ENCODE results near the gene NR1H2. TPM values are rescaled to one million over a fixed set of nuclear protein-coding genes. Genes with fewer than 3 reads are reported as not detected.

The NR1H2 gene
- total and polyA plus RNA-seq, 2 donors (not counting 1 experiment from before 2014, with no cell fraction given) = 30.3 to 82.4 TPM

- Histone ChIP-seq H2AFZ (ENCODE audit: low read length) (no peak overlapping the region), H3K4me3 (replicated peaks in 1 of 4; ENCODE audit: control extremely low read depth in 1 of 4, insufficient read depth in 1 of 4, low read depth in 3 of 4, low read length in 4 of 4) (no peak overlapping the region), H3K27ac (ENCODE audit: insufficient read depth, low read length) (no peak overlapping the region), H3K9ac (ENCODE audit: insufficient read depth, low read length) (no peak overlapping the region), H4K20me1 (ENCODE audit: control insufficient read depth, extremely low read depth, insufficient read depth, low read length) (no peaks in the 10 kb centered on the region), H3K27me3 (ENCODE audit: control insufficient read depth, insufficient read depth, low read length) (no peaks in the 10 kb centered on the region), H3K79me2 (ENCODE audit: control insufficient read depth, insufficient read depth, low read length) (no peaks in the 10 kb centered on the region), H3K4me1 (ENCODE audit: control insufficient read depth, extremely low read depth, insufficient read depth, low read length) (no peaks in the 10 kb centered on the region), H3K4me2 (ENCODE audit: extremely low read depth, insufficient read depth, low read length) (no peak overlapping the region), H3K36me3 (ENCODE audit: control insufficient read depth, insufficient read depth, low read length) (no peaks in the 10 kb centered on the region), H3K9me3 (ENCODE audit: control insufficient read depth, insufficient read depth, low read depth, low read length) (no peaks in the 10 kb centered on the region)
- no peak for TF ChIP-seq EZH2 (IDR thresholded peaks at IDR 0.05; ENCODE audit: low read length, missing control alignments)
- TF ChIP-seq, protein P1, sequence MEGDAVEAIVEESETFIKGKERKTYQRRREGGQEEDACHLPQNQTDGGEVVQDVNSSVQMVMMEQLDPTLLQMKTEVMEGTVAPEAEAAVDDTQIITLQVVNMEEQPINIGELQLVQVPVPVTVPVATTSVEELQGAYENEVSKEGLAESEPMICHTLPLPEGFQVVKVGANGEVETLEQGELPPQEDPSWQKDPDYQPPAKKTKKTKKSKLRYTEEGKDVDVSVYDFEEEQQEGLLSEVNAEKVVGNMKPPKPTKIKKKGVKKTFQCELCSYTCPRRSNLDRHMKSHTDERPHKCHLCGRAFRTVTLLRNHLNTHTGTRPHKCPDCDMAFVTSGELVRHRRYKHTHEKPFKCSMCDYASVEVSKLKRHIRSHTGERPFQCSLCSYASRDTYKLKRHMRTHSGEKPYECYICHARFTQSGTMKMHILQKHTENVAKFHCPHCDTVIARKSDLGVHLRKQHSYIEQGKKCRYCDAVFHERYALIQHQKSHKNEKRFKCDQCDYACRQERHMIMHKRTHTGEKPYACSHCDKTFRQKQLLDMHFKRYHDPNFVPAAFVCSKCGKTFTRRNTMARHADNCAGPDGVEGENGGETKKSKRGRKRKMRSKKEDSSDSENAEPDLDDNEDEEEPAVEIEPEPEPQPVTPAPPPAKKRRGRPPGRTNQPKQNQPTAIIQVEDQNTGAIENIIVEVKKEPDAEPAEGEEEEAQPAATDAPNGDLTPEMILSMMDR (conservative IDR thresholded peaks at IDR 0.05 in 1 of 2, IDR thresholded peaks at IDR 0.05 in 1 of 2; ENCODE audit: low read depth in 1 of 2, low read length in 2 of 2) = no peak
- DNase-seq (ENCODE audit: low read depth in 2 of 2) = no peak
These were observed 13.4 kb upstream of the NR1H2 start for GRCh38 chr19:50362656-50363424.

GRCh38 chr19:50365434-50366306 lies 10.6 kb upstream of the NR1H2 start, which contains the start of gene NAPSA:
Gene NAPSA (minus strand): TSS chr19:50365639. CDS start chr19:50365621, 18 bp downstream.
- Histone ChIP-seq H3K4me3 (replicated peaks in 1 of 4; ENCODE audit: control extremely low read depth in 1 of 4, insufficient read depth in 1 of 4, low read depth in 3 of 4, low read length in 4 of 4) (no peak within 1 kb of the TSS), H3K4me1 (ENCODE audit: control insufficient read depth, extremely low read depth, insufficient read depth, low read length) (peaks cover 2% of the 10 kb centered on the region), H3K79me2 (ENCODE audit: control insufficient read depth, insufficient read depth, low read length) (no peaks in the 10 kb centered on the region), H3K27me3 (ENCODE audit: control insufficient read depth, insufficient read depth, low read length) (no peaks in the 10 kb centered on the region), H3K36me3 (ENCODE audit: control insufficient read depth, insufficient read depth, low read length) (no peaks in the 10 kb centered on the region), H3K9me3 (ENCODE audit: control insufficient read depth, insufficient read depth, low read depth, low read length) (no peaks in the 10 kb centered on the region), H3K27ac (ENCODE audit: insufficient read depth, low read length) (no peak within 1 kb of the TSS), H3K9ac (ENCODE audit: insufficient read depth, low read length) (no peak within 1 kb of the TSS), H2AFZ (ENCODE audit: low read length) (no peak within 1 kb of the TSS), H4K20me1 (ENCODE audit: control insufficient read depth, extremely low read depth, insufficient read depth, low read length) (no peaks in the 10 kb centered on the region), H3K4me2 (ENCODE audit: extremely low read depth, insufficient read depth, low read length) (no peak within 1 kb of the TSS)
- TF ChIP-seq EZH2 (IDR thresholded peaks at IDR 0.05; ENCODE audit: low read length, missing control alignments) = no peak
- TF ChIP-seq, protein P1 (conservative IDR thresholded peaks at IDR 0.05 in 1 of 2, IDR thresholded peaks at IDR 0.05 in 1 of 2; ENCODE audit: low read depth in 1 of 2, low read length in 2 of 2) = no peak
- no peak for DNase-seq (ENCODE audit: low read depth in 2 of 2)
